HCT116 (cell line): ENCODE results near the gene ERBB2. TPM values are rescaled to one million over a fixed set of nuclear protein-coding genes. Genes with fewer than 3 reads are reported as not detected.
A peak's percentile ranks its signal among the peaks of the same experiment; 100 is the strongest.

Source experiments
- ATAC-seq: fragments of 200-7000 bp; cut with Tn5 transposase; 2 replicates; pipeline ENCODE4 v1.9.1; 2020; ENCODE audit warnings: mild to moderate bottlenecking, moderate library complexity
- BruUV-seq: library from RNA; stranded (reverse); fragments of 400-500 nt; replicated peaks from 2 replicates; lab custom pipeline; 2021; lab: Mats Ljungman, UMichigan
- CTCF ChIA-PET: fragments of 300-600 bp; sonication (Branson Sonifier 250); formaldehyde crosslinking; loops from one replicate; lab custom pipeline; 2021; ENCODE audit warnings: antibody characterized with exemption; lab: Charles Lee
- POLR2A ChIA-PET: fragments of 300-600, 350-600 bp; sonication (Branson Sonifier 250); formaldehyde crosslinking; loops from one replicate; lab custom pipeline; 2021; ENCODE audit warnings: antibody characterized with exemption; lab: Charles Lee
- RAD21 ChIA-PET, 2 experiments: fragments of 300-600 bp; sonication (Branson Sonifier 250); formaldehyde crosslinking; loops; one replicate each; lab custom pipeline; 2023; ENCODE audit warnings: low total read pairs in 2 of 2; ENCODE audit not compliant: uncharacterized antibody in 2 of 2, unreplicated experiment in 2 of 2, low non-redundant PET in 1 of 2; lab: Charles Lee
- DNase-seq: peaks from one replicate; pipeline ENCODE4 v3.0.0-alpha.2; 2010; ENCODE audit warnings: low read depth, low spot score
- H2AFZ ChIP-seq: fragments of 200-600 bp; shearing (Covaris generic), sonication (generic); 2 replicates; pipeline ENCODE4 v1.6.1; 2017; ENCODE audit warnings: low read depth, mixed run types, mixed read lengths, antibody characterized with exemption, low read length; ENCODE audit not compliant: poor library complexity, severe bottlenecking
- H3K27ac ChIP-seq: 2 replicates; pipeline ENCODE4 v1.5.1; 2012; ENCODE audit warnings: low read depth, low read length
- H3K27me3 ChIP-seq: fragments of 200-600 bp; sonication (generic); 2 replicates; pipeline ENCODE4 v1.6.1; 2016; ENCODE audit warnings: mixed run types, low read length, mixed read lengths; ENCODE audit not compliant: insufficient read depth
- H3K36me3 ChIP-seq, 2 experiments: fragments of 200-500 bp in 1 of 2; fragments of 200-600 bp in 1 of 2; sonication (Bioruptor generic) in 1 of 2; sonication (generic) in 1 of 2; 2 replicates each; pipeline versions ENCODE4 v1.5.1 to v1.6.1; 2014 to 2016; ENCODE audit warnings: low read length in 2 of 2, inconsistent platforms in 1 of 2, mixed read lengths in 1 of 2, mixed run types in 1 of 2; ENCODE audit not compliant: insufficient read depth in 2 of 2, control insufficient read depth in 1 of 2
- H3K4me1 ChIP-seq, 2 experiments: fragments of 200-600 bp in 1 of 2; sonication (generic) in 1 of 2; 2 replicates each; pipeline versions ENCODE4 v1.5.1 to v1.6.1; 2012 to 2017; ENCODE audit warnings: low read length in 2 of 2, inconsistent platforms in 1 of 2, mild to moderate bottlenecking in 1 of 2, mixed read lengths in 1 of 2, mixed run types in 1 of 2, moderate library complexity in 1 of 2; ENCODE audit not compliant: insufficient read depth in 2 of 2, control insufficient read depth in 1 of 2
- H3K4me2 ChIP-seq: fragments of 200-600 bp; sonication (generic); 2 replicates; pipeline ENCODE4 v1.6.1; 2017; ENCODE audit warnings: mixed run types, low read length, mixed read lengths
- H3K4me3 ChIP-seq, 2 experiments: fragments of 200-600 bp in 1 of 2; sonication (generic) in 1 of 2; replicated peaks in 1 of 2; 2 replicates each; pipeline ENCODE4 v1.5.1; 2011 to 2016; ENCODE audit warnings: low read length in 2 of 2, control low read depth in 1 of 2, low read depth in 1 of 2, mild to moderate bottlenecking in 1 of 2, mixed read lengths in 1 of 2, mixed run types in 1 of 2
- H3K79me2 ChIP-seq: fragments of 200-600 bp; sonication (generic); 2 replicates; pipeline ENCODE4 v1.6.1; 2017; ENCODE audit warnings: mild to moderate bottlenecking, mixed run types, low read length, moderate library complexity, mixed read lengths; ENCODE audit not compliant: insufficient read depth
- H3K9ac ChIP-seq: fragments of 200-600 bp; sonication (generic); 2 replicates; pipeline ENCODE4 v1.6.1; 2016; ENCODE audit warnings: low read length, mixed read lengths
- H3K9me2 ChIP-seq: fragments of 200-600 bp; sonication (generic), shearing (Covaris generic); 2 replicates; pipeline ENCODE4 v1.6.1; 2017; ENCODE audit warnings: mixed run types, mild to moderate bottlenecking, moderate library complexity; ENCODE audit not compliant: insufficient read depth
- H3K9me3 ChIP-seq, 2 experiments: fragments of 200-500 bp in 1 of 2; fragments of 200-600 bp in 1 of 2; sonication (Bioruptor generic) in 1 of 2; sonication (generic) in 1 of 2; 2 replicates each; pipeline ENCODE4 v1.6.1; 2014 to 2017; ENCODE audit warnings: low read length in 2 of 2, mixed read lengths in 2 of 2, inconsistent platforms in 1 of 2, low read depth in 1 of 2, mild to moderate bottlenecking in 1 of 2, mixed run types in 1 of 2, moderate library complexity in 1 of 2; ENCODE audit not compliant: control insufficient read depth in 1 of 2, insufficient read depth in 1 of 2
- H4K20me1 ChIP-seq: fragments of 200-600 bp; sonication (generic), shearing (Covaris generic); 2 replicates; pipeline ENCODE4 v1.6.1; 2017; ENCODE audit warnings: mixed run types, mild to moderate bottlenecking, moderate library complexity; ENCODE audit not compliant: insufficient read depth
- ELF1 ChIP-seq: IDR thresholded peaks from 2 replicates; pipeline ENCODE4 v1.6.1; 2012; ENCODE audit warnings: low read depth, borderline replicate concordance
- EZH2 ChIP-seq: fragments of 200-600 bp; sonication (generic); IDR thresholded peaks from 2 replicates; pipeline ENCODE4 v1.6.1; 2017; ENCODE audit warnings: antibody characterized with exemption, mixed run types
- EZH2phosphoT487 ChIP-seq: fragments of 200-600 bp; IDR thresholded peaks from 2 replicates; pipeline ENCODE4 v1.6.1; 2018; ENCODE audit warnings: antibody characterized with exemption, borderline replicate concordance
- JUND ChIP-seq: IDR thresholded peaks from 2 replicates; pipeline ENCODE4 v1.6.1; 2012
- POLR2A ChIP-seq: IDR thresholded peaks from 2 replicates; pipeline ENCODE4 v1.7.0; 2011; ENCODE audit warnings: borderline replicate concordance; ENCODE audit not compliant: insufficient read depth, insufficient read length; ENCODE audit errors: extremely low read depth
- POLR2AphosphoS5 ChIP-seq: IDR thresholded peaks from 2 replicates; pipeline ENCODE4 v1.6.1; 2011; ENCODE audit warnings: mild to moderate bottlenecking, low read depth, low read length, moderate library complexity
- RAD21 ChIP-seq: IDR thresholded peaks from 2 replicates; pipeline ENCODE4 v1.6.1; 2012; ENCODE audit warnings: low read depth, mild to moderate bottlenecking
- SIN3A ChIP-seq: IDR thresholded peaks from 2 replicates; pipeline ENCODE4 v1.6.1; 2012; ENCODE audit warnings: low read depth
- SP1 ChIP-seq: IDR thresholded peaks from 2 replicates; pipeline ENCODE4 v1.6.1; 2012; ENCODE audit warnings: low read depth
- SRF ChIP-seq: IDR thresholded peaks from 2 replicates; pipeline ENCODE4 v1.6.1; 2012; ENCODE audit warnings: low read depth
- TCF7L2 ChIP-seq: IDR thresholded peaks from 2 replicates; pipeline ENCODE4 v1.7.0; 2011; ENCODE audit warnings: borderline replicate concordance, inconsistent platforms; ENCODE audit not compliant: insufficient read depth, insufficient read length; ENCODE audit errors: extremely low read depth
- YY1 ChIP-seq: IDR thresholded peaks from 2 replicates; pipeline ENCODE4 v1.6.1; 2011; ENCODE audit warnings: low read length, low read depth, moderate library complexity, mild to moderate bottlenecking; ENCODE audit not compliant: insufficient replicate concordance; ENCODE audit errors: extremely low read depth
- ZFX ChIP-seq: fragments of 450-650 bp; IDR thresholded peaks from 2 replicates; pipeline ENCODE4 v1.6.1; 2017
- intact Hi-C: fragments of 100-400 bp; cut with micrococcal nuclease; formaldehyde crosslinking; loops from 2 replicates; pipeline ENCODE4 v1.10.0; 2022
- total RNA-seq: library from RNA; stranded (reverse); gene quantifications from one replicate; pipeline ENCODE4 v1.2.1, GENCODE V29; 2021; ENCODE audit not compliant: unreplicated experiment
- TF ChIP-seq, protein P1 (sequence below): IDR thresholded peaks from 2 replicates; pipeline ENCODE4 v1.6.1; 2012
- TF ChIP-seq, protein P2 (sequence below), 3 experiments: fragments of 200-600 bp in 1 of 3; sonication (generic) in 1 of 3; IDR thresholded peaks in 2 of 3; conservative IDR thresholded peaks in 1 of 3; 2 replicates each; pipeline ENCODE4 v1.5.1; 2012 to 2017; ENCODE audit warnings: low read depth in 2 of 3, low read length in 2 of 3, antibody characterized with exemption in 1 of 3, borderline replicate concordance in 1 of 3, control low read depth in 1 of 3, mild to moderate bottlenecking in 1 of 3, mixed read lengths in 1 of 3, mixed run types in 1 of 3, moderate library complexity in 1 of 3; ENCODE audit not compliant: insufficient read depth in 1 of 3
- TF ChIP-seq, protein P3 (sequence below): IDR thresholded peaks from 2 replicates; pipeline ENCODE4 v1.6.1; 2011; ENCODE audit warnings: mild to moderate bottlenecking, low read length, moderate library complexity; ENCODE audit not compliant: insufficient replicate concordance; ENCODE audit errors: extremely low read depth
- TF ChIP-seq, protein P4 (sequence below): IDR thresholded peaks from 2 replicates; pipeline ENCODE4 v1.6.1; 2012
- TF ChIP-seq, protein P5 (sequence below): IDR thresholded peaks from 2 replicates; pipeline ENCODE4 v1.6.1; 2012; ENCODE audit warnings: low read depth

ERBB2 gene
- total RNA-seq, 1 experiment from 2014 or later = 75.8 TPM

DNA sequence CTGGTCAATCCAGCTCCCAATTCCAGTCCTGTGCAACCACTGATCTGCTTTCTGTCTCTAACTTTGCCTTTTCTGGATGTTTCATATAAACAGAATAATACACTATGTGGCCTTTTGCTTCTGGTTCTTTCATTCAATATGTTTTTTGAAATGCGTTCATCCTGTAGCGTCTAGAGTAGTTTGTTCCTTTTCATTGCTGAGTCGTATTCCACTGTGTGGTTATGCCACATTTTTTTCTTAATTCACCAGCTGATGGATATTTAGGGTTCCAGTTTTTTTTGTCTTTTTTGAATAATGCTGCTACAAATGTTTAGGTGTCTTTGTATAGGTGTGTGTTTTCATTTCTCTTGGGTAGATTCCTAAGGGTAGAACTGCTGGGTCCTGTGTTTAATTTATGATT lies 32.7 kb downstream of the ERBB2 start (continued):
- TF ChIP-seq POLR2AphosphoS5 (no peak), EZH2phosphoT487 (no peak)
- TF ChIP-seq, all 23 proteins: peak for 0

DNA sequence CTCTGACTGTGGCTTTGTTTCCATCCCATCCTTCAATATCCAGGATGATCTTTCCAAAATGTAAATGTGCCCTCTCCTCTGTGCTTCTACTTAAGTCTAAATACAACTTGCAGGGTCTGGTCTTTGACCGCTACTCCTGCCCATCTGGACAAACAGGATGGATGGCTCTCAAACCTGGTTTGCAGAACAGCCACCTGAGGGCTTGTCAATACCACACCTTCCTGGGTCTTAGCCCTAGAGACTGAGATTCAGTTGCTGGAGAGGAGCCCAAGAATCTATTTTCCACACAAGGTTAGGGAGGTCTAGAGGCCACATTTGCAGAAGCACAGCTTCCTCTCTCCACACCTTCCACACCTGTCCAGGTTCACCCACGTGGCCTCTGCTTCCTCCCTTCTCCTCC lies 36.0 kb downstream of the ERBB2 start:
- ATAC-seq = no peak
- Histone ChIP-seq H3K4me3 (no peak overlapping the region), H3K27me3 (no peaks in the 10 kb centered on the region), H3K9ac (no peak overlapping the region; the same call in 1 of the 2 replicates), H3K9me2 (no peaks in the 10 kb centered on the region), H3K36me3 (no peaks in the 10 kb centered on the region), H3K4me2 (peak overlapping the region; percentile 100), H4K20me1 (no peaks in the 10 kb centered on the region), H3K27ac (no peak overlapping the region), H2AFZ (no peak overlapping the region), H3K79me2 (peaks cover 17% of the 10 kb centered on the region; the same call in 1 of the 2 replicates), H3K9me3 (no peaks in the 10 kb centered on the region), H3K4me1 (peaks cover 27 to 58% of the 10 kb centered on the region in 2 experiments)
- ChIA-PET RAD21 (no interaction called here), CTCF (no interaction called here), POLR2A (no interaction called here)
- BruUV-seq = no TSS peak
- no peak for DNase-seq
- intact Hi-C loops = loop anchor here (5.0 to 10.0 kb wide), 2 partner anchors 114 to 219 kb away; no protein-coding TSS in a partner anchor
- TF ChIP-seq SIN3A (no peak), EZH2phosphoT487 (no peak), EZH2 (no peak), SP1 (no peak), ZFX (no peak), JUND (no peak), RAD21 (no peak), TCF7L2 (no peak), POLR2A (no peak), SRF (no peak), YY1 (no peak), POLR2AphosphoS5 (no peak), ELF1 (no peak)
- TF ChIP-seq, protein P1, sequence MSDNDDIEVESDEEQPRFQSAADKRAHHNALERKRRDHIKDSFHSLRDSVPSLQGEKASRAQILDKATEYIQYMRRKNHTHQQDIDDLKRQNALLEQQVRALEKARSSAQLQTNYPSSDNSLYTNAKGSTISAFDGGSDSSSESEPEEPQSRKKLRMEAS = no peak
- TF ChIP-seq, protein P2, sequence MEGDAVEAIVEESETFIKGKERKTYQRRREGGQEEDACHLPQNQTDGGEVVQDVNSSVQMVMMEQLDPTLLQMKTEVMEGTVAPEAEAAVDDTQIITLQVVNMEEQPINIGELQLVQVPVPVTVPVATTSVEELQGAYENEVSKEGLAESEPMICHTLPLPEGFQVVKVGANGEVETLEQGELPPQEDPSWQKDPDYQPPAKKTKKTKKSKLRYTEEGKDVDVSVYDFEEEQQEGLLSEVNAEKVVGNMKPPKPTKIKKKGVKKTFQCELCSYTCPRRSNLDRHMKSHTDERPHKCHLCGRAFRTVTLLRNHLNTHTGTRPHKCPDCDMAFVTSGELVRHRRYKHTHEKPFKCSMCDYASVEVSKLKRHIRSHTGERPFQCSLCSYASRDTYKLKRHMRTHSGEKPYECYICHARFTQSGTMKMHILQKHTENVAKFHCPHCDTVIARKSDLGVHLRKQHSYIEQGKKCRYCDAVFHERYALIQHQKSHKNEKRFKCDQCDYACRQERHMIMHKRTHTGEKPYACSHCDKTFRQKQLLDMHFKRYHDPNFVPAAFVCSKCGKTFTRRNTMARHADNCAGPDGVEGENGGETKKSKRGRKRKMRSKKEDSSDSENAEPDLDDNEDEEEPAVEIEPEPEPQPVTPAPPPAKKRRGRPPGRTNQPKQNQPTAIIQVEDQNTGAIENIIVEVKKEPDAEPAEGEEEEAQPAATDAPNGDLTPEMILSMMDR (IDR thresholded peaks at IDR 0.05 in 2 of 3, conservative IDR thresholded peaks at IDR 0.05 in 1 of 3; ENCODE audit: borderline replicate concordance in 1 of 3, insufficient read depth in 1 of 3, low read depth in 2 of 3, low read length in 2 of 3) = no peak
- TF ChIP-seq, protein P3, sequence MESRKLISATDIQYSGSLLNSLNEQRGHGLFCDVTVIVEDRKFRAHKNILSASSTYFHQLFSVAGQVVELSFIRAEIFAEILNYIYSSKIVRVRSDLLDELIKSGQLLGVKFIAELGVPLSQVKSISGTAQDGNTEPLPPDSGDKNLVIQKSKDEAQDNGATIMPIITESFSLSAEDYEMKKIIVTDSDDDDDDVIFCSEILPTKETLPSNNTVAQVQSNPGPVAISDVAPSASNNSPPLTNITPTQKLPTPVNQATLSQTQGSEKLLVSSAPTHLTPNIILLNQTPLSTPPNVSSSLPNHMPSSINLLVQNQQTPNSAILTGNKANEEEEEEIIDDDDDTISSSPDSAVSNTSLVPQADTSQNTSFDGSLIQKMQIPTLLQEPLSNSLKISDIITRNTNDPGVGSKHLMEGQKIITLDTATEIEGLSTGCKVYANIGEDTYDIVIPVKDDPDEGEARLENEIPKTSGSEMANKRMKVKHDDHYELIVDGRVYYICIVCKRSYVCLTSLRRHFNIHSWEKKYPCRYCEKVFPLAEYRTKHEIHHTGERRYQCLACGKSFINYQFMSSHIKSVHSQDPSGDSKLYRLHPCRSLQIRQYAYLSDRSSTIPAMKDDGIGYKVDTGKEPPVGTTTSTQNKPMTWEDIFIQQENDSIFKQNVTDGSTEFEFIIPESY = no peak
- TF ChIP-seq, protein P4, sequence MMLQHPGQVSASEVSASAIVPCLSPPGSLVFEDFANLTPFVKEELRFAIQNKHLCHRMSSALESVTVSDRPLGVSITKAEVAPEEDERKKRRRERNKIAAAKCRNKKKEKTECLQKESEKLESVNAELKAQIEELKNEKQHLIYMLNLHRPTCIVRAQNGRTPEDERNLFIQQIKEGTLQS = no peak
- TF ChIP-seq, protein P5, sequence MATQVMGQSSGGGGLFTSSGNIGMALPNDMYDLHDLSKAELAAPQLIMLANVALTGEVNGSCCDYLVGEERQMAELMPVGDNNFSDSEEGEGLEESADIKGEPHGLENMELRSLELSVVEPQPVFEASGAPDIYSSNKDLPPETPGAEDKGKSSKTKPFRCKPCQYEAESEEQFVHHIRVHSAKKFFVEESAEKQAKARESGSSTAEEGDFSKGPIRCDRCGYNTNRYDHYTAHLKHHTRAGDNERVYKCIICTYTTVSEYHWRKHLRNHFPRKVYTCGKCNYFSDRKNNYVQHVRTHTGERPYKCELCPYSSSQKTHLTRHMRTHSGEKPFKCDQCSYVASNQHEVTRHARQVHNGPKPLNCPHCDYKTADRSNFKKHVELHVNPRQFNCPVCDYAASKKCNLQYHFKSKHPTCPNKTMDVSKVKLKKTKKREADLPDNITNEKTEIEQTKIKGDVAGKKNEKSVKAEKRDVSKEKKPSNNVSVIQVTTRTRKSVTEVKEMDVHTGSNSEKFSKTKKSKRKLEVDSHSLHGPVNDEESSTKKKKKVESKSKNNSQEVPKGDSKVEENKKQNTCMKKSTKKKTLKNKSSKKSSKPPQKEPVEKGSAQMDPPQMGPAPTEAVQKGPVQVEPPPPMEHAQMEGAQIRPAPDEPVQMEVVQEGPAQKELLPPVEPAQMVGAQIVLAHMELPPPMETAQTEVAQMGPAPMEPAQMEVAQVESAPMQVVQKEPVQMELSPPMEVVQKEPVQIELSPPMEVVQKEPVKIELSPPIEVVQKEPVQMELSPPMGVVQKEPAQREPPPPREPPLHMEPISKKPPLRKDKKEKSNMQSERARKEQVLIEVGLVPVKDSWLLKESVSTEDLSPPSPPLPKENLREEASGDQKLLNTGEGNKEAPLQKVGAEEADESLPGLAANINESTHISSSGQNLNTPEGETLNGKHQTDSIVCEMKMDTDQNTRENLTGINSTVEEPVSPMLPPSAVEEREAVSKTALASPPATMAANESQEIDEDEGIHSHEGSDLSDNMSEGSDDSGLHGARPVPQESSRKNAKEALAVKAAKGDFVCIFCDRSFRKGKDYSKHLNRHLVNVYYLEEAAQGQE = no peak
